Stimulated activated CD4-positive, alpha-beta T cell treated with anti-CD3 and anti-CD28 coated beads, Interleukin-4, amount 100 ng/mL, for 4 hours (primary cell): ENCODE measurements around the gene POLR2H.
"Not testable (repeated sequence)": the region's sequence is repeated elsewhere in the genome, so short reads cannot be mapped to it uniquely, and the experiment has no call there.

Source experiments
- DNase-seq, 2 experiments: peaks; one replicate each; pipeline ENCODE4 v3.0.0-alpha.2; 2020

Gene POLR2H

GRCh38 chr3:184335661-184336546 lies 25.6 kb upstream of the POLR2H start:
- DNase-seq: peak; percentile 83 to 92

- DNase-seq: no peak
These were observed 24.7 kb upstream of the POLR2H start for GRCh38 chr3:184336547-184337398.

- DNase-seq: no peak
These were observed 24.2 kb upstream of the POLR2H start, which contains the start of gene FAM131A for GRCh38 chr3:184337399-184337714. Gene FAM131A (plus strand): TSS chr3:184337600. CDS start chr3:184337631, 31 bp downstream.

DNA sequence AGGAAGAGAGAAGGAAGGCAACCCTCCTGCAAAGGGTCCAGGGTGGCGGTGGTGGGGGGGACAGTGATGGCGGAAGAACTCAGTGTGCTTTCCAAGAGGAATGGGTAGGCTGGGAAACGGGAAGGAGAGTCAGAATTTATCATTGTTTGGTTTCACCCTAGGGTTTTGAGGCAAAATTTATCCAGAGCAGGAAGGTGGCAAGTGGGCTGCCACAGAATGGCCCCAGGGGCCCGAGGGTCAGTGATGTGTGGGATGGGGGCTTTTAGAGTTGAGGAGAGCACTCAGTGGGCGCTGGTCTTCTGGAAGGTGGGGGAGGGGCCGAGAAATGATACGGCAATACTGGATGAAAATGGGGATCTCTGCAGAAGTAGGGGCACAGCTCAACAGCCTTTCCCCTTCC lies 23.5 kb upstream of the POLR2H start:
- DNase-seq: no peak

GRCh38 chr3:184338511-184338945 lies 23.0 kb upstream of the POLR2H start:
- no peak for DNase-seq

GRCh38 chr3:184339001-184339400 lies 22.5 kb upstream of the POLR2H start:
- DNase-seq: no peak

- DNase-seq: not testable (repeated sequence)
These were observed 21.9 kb upstream of the POLR2H start for GRCh38 chr3:184339451-184340135.

- DNase-seq: no peak
These were observed 19.6 kb upstream of the POLR2H start for GRCh38 chr3:184341925-184342324.

DNA sequence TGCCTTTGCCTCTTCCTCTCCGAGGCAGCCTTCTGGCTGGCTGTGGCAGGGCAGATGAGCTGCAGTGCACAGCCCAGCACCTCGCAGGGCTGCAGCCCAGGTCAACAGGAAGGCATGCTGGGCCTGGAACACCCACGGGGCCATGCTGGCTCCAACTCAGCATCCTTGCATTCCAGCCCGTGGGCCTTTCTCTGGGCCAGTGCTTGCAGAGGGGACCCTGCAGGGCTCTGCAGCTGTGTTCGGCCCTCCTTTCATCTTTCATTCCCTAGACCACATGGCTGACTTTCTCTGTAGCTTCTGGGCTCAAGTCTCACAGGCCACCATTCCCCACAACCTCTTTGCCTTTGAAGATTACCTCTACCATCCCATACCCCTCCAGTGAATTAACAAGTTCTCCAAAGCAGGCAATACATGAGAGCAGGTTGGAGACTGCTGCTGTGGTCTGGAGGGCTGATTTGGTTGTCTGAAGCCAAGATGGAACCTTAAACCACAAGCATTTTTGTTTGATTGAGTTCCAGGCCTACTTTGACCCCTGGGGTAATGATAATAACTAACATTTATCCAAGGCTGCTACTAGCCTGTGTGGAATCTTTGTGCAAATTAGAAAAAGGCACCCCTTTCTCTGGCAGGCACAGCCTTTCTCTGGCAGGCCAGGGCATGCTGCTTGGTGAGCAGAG lies 18.2 kb upstream of the POLR2H start:
- no peak for DNase-seq

- no peak for DNase-seq
These were observed 16.8 kb upstream of the POLR2H start for GRCh38 chr3:184344579-184345316.

GRCh38 chr3:184345317-184346144 lies 16.0 kb upstream of the POLR2H start:
- no peak for DNase-seq

GRCh38 chr3:184346480-184347190 lies 14.9 kb upstream of the POLR2H start:
- no peak for DNase-seq

- DNase-seq: no peak
These were observed 14.0 kb upstream of the POLR2H start for GRCh38 chr3:184347321-184348056.

DNA sequence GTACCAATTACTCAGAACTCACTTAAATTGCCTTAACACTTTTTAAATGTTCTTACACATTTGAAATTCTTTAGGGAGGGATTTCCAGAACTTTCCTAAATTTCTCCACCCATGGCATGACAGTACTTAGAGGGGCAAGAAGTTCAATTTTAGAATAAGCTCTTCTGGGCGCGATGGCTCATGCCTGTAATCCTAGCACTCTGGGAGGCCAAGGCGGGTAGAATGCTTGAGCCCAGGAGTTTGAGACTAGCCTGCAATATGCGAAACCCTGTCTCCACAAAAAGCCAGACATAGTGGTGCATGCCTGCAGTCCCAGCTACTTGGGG lies 13.5 kb upstream of the POLR2H start:
- no peak for DNase-seq

DNA sequence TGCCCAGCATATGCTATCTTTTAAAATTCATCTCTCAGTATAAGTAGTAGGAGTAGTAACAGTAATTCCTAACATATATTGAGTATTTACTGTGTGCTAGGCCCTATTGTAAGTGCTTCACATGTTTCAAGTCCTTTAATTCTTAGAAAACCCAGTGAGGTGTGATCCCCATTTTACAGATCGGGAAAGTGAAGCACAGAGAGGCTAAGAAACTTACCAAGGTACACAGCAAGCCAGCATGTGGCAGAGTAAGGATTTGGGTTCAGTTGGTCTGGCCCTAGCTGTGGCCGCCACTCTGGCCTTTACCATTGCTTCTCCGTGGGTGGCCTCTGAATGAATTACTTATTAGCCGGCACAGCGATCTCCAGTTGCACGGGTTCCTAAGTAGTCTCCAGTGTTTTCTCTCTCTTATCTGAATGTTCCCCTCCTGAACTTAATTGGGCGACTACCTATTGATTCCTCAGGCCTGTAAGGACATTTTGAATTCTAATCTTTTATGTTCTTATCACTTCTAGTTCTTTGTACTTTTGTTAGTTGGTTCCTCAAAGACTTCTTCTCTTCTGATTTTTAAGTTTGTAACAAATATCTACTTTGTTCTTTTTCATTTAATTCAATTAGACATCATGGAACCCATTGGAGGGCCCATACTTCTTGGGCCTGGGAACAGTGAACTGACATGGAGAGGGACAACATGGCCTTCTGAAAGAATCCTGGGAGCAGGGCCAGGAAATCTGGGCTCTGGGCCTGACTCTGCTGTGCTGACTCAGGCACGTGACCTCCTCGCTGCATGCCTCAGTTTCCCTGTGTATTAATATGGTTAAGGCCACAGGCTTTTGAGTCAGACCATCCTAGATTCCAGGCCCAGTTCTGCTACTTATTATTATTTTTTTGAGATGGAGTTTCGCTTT lies 11.7 kb upstream of the POLR2H start:
- no peak for DNase-seq

DNA sequence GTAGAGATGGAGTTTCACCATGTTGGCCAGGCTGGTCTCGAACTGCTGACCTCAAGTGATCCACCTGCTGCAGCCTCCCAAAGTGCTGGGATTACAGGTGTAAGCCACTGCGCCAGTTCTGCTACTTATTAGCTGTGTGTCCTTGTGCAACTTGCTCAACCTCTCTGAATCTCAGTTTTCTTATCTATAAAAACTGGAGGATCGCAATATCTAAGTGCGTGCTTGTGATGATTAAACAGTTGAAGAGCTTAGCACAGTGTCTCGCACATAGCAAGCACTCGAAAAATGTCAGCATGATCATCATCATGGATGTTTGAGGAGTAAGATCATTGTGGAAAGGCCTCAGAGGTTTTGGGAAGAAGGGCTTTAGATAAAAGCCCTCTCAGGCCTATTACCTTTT lies 10.9 kb upstream of the POLR2H start:
- DNase-seq: no peak

DNA sequence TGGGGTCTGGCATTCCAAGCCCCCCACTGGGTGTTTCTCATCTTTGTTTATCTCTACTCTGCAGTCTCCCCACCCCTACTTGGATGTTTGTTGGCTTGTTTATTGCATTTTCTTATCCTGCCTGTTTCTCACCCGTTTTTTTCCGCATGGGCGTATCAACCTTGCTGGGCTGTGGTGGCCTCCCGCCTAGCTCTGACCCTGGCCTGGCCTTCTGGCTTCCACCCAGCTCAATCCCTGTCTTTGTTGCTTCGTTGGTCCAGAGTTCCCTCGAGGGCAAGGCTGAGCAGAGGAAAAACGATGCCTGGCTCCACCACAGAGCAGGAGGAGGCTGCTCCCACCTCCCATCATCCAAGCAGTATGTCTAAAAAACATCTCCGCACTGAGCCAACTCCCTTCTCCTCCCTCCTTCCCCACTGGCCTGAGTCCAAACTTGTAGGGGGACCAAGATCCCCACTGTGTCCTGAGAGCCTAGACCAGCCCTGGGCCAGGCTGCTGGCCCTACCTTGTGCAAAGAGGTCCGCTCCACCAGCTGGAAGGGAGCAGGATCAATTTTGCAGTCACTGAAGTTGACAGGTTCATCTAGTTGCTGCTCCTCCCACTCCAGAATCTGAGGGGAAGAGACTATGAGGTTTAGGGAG lies 9.9 kb upstream of the POLR2H start:
- no peak for DNase-seq

- DNase-seq: no peak
These were observed 9.2 kb upstream of the POLR2H start for GRCh38 chr3:184352149-184352785.
